BLaER1 treated with 17β-estradiol and CSF1 and Interleukin-3, amounts not matched to agents 10 nM and 100 nM (cell line): ENCODE results near the gene RNF180.

ENCODE experiments used
- H3K27ac ChIP-seq, 11 experiments: shearing (Covaris generic); formaldehyde crosslinking; 2 replicates each; pipeline ENCODE4 v1.8.1; 2022
- H3K27me3 ChIP-seq, 11 experiments: shearing (Covaris generic); formaldehyde crosslinking; 2 replicates each; pipeline ENCODE4 v1.8.1; 2022
- H3K36me3 ChIP-seq, 11 experiments: shearing (Covaris generic); formaldehyde crosslinking; 2 replicates each; pipeline ENCODE4 v1.8.1; 2022
- H3K4me1 ChIP-seq, 10 experiments: shearing (Covaris generic); formaldehyde crosslinking; 2 replicates each; pipeline ENCODE4 v1.8.1; 2022
- H3K4me2 ChIP-seq, 11 experiments: shearing (Covaris generic); formaldehyde crosslinking; 2 replicates each; pipeline ENCODE4 v1.8.1; 2022
- H3K4me3 ChIP-seq, 10 experiments: shearing (Covaris generic); formaldehyde crosslinking; 2 replicates each; pipeline ENCODE4 v1.8.1; 2022
- H3K9ac ChIP-seq, 11 experiments: shearing (Covaris generic); formaldehyde crosslinking; 2 replicates each; pipeline ENCODE4 v1.8.1; 2022
- H3K9me3 ChIP-seq, 11 experiments: shearing (Covaris generic); formaldehyde crosslinking; replicated peaks in 1 of 11; 2 replicates each; pipeline ENCODE4 v1.8.1; 2022
- H4K20me1 ChIP-seq, 11 experiments: shearing (Covaris generic); formaldehyde crosslinking; 2 replicates each; pipeline ENCODE4 v1.8.1; 2022
- Cebpa-rat ChIP-seq, 11 experiments: shearing (Covaris generic); IDR thresholded peaks; 2 replicates each; pipeline ENCODE4 v1.8.1; 2022

RNF180 gene

GRCh38 chr5:64147849-64148441 lies 17.7 kb upstream of the RNF180 start:
- Histone ChIP-seq H3K4me3 (no peak overlapping the region), H3K36me3 (no peaks in the 10 kb centered on the region), H3K9me3 (peaks cover 0 to 10% (median 3%) of the 10 kb centered on the region in 11 experiments; a peak in 14 of 22 replicates), H3K27me3 (no peaks in the 10 kb centered on the region), H3K4me2 (no peak overlapping the region), H3K4me1 (peaks cover 0 to 10% (median 2%) of the 10 kb centered on the region in 10 experiments; a peak in 7 of 20 replicates), H3K27ac (no peak overlapping the region), H3K9ac (no peak overlapping the region), H4K20me1 (no peaks in the 10 kb centered on the region)
- TF ChIP-seq Cebpa-rat (IDR thresholded peaks at IDR 0.05) = no peak

GRCh38 chr5:64149268-64149667 lies 16.4 kb upstream of the RNF180 start:
- H3K9me3 ChIP-seq = peaks cover 13 to 24% (median 16%) of the 10 kb centered on the region in 11 experiments
- no peak overlapping the region for H3K4me3 ChIP-seq
- no peak for TF ChIP-seq Cebpa-rat (IDR thresholded peaks at IDR 0.05)
- H3K27ac ChIP-seq = no peak overlapping the region
- H4K20me1 ChIP-seq = no peaks in the 10 kb centered on the region
- peaks cover 0 to 5% (median 0%) of the 10 kb centered on the region in 11 experiments; a peak in 1 of 22 replicates for H3K36me3 ChIP-seq
- H3K9ac ChIP-seq = no peak overlapping the region
- peaks cover 0 to 7% (median 2%) of the 10 kb centered on the region in 10 experiments; a peak in 7 of 20 replicates for H3K4me1 ChIP-seq
- H3K27me3 ChIP-seq = no peaks in the 10 kb centered on the region
- no peak overlapping the region for H3K4me2 ChIP-seq

GRCh38 chr5:64149857-64150521 lies 15.7 kb upstream of the RNF180 start:
- H3K4me1 ChIP-seq = no peaks in the 10 kb centered on the region
- no peak overlapping the region for H3K9ac ChIP-seq
- H3K27ac ChIP-seq = no peak overlapping the region
- peaks cover 13 to 29% (median 21%) of the 10 kb centered on the region in 11 experiments for H3K9me3 ChIP-seq
- H3K4me3 ChIP-seq = no peak overlapping the region
- TF ChIP-seq Cebpa-rat (IDR thresholded peaks at IDR 0.05) = no peak
- H3K27me3 ChIP-seq = no peaks in the 10 kb centered on the region
- peaks cover 0 to 5% (median 0%) of the 10 kb centered on the region in 11 experiments; a peak in 1 of 22 replicates for H3K36me3 ChIP-seq
- no peak overlapping the region for H3K4me2 ChIP-seq
- no peaks in the 10 kb centered on the region for H4K20me1 ChIP-seq

- Histone ChIP-seq H3K27ac (no peak overlapping the region), H4K20me1 (no peaks in the 10 kb centered on the region), H3K4me3 (no peak overlapping the region), H3K4me2 (no peak overlapping the region), H3K27me3 (no peaks in the 10 kb centered on the region), H3K9ac (no peak overlapping the region), H3K4me1 (peaks cover 0 to 5% (median 0%) of the 10 kb centered on the region in 10 experiments; a peak in 2 of 20 replicates), H3K9me3 (peaks cover 13 to 28% (median 17%) of the 10 kb centered on the region in 11 experiments), H3K36me3 (peaks cover 0 to 5% (median 0%) of the 10 kb centered on the region in 11 experiments; a peak in 1 of 22 replicates)
- no peak for TF ChIP-seq Cebpa-rat (IDR thresholded peaks at IDR 0.05)
Observed at GRCh38 chr5:64156261-64156660, 9.4 kb upstream of the RNF180 start.

GRCh38 chr5:64158827-64159226 lies 6.8 kb upstream of the RNF180 start:
- no peak overlapping the region for H3K9ac ChIP-seq

GRCh38 chr5:64160201-64160600 lies 5.4 kb upstream of the RNF180 start:
- peaks cover 0 to 9% (median 0%) of the 10 kb centered on the region in 10 experiments; a peak in 2 of 20 replicates for H3K4me1 ChIP-seq
- H3K9ac ChIP-seq = no peak overlapping the region
- H3K27ac ChIP-seq = no peak overlapping the region
- no peak overlapping the region for H3K4me3 ChIP-seq
- H3K4me2 ChIP-seq = no peak overlapping the region
- H3K27me3 ChIP-seq = no peaks in the 10 kb centered on the region
- H3K9me3 ChIP-seq = peaks cover 0 to 4% (median 0%) of the 10 kb centered on the region in 11 experiments; a peak in 8 of 22 replicates
- TF ChIP-seq Cebpa-rat (IDR thresholded peaks at IDR 0.05) = no peak
- H4K20me1 ChIP-seq = no peaks in the 10 kb centered on the region
- no peaks in the 10 kb centered on the region for H3K36me3 ChIP-seq

More at GRCh38 chr5:64158827-64159226, 6.8 kb upstream of the RNF180 start:
- H3K27me3 ChIP-seq = no peaks in the 10 kb centered on the region
- H3K4me3 ChIP-seq = no peak overlapping the region
- H3K36me3 ChIP-seq = 0 out of 22 replicates have a peak, but pooled peaks cover 0 to under 1% (median 0%) of the 10 kb centered on the region in 11 experiments
- no peaks in the 10 kb centered on the region for H4K20me1 ChIP-seq
- H3K4me1 ChIP-seq = peaks cover 0 to 9% (median 0%) of the 10 kb centered on the region in 10 experiments; a peak in 2 of 20 replicates
- no peak overlapping the region for H3K4me2 ChIP-seq
- H3K27ac ChIP-seq = no peak overlapping the region
- peaks cover 4 to 14% (median 6%) of the 10 kb centered on the region in 11 experiments for H3K9me3 ChIP-seq
- TF ChIP-seq Cebpa-rat (IDR thresholded peaks at IDR 0.05) = no peak

GRCh38 chr5:64161420-64161819 lies 4.2 kb upstream of the RNF180 start:
- no peak for TF ChIP-seq Cebpa-rat (IDR thresholded peaks at IDR 0.05)
- H3K4me2 ChIP-seq = peak overlapping the region in 1 of 11 experiments; percentile 23; a peak in 1 of 22 replicates

GRCh38 chr5:64163135-64163534 lies 2.5 kb upstream of the RNF180 start:
- H3K4me2 ChIP-seq = no peak overlapping the region
- no peak overlapping the region for H3K4me3 ChIP-seq
- no peak overlapping the region for H3K9ac ChIP-seq
- H3K27me3 ChIP-seq = no peaks in the 10 kb centered on the region
- H3K36me3 ChIP-seq = no peaks in the 10 kb centered on the region
- no peak for TF ChIP-seq Cebpa-rat (IDR thresholded peaks at IDR 0.05)
- peaks cover 9 to 16% (median 11%) of the 10 kb centered on the region in 11 experiments for H3K9me3 ChIP-seq
- H4K20me1 ChIP-seq = no peaks in the 10 kb centered on the region
- H3K4me1 ChIP-seq = peaks cover 0 to 9% (median 0%) of the 10 kb centered on the region in 10 experiments; a peak in 2 of 20 replicates
- H3K27ac ChIP-seq = no peak overlapping the region

More at GRCh38 chr5:64161420-64161819, 4.2 kb upstream of the RNF180 start:
- Histone ChIP-seq H3K9ac (no peak overlapping the region), H3K9me3 (peaks cover 9 to 16% (median 11%) of the 10 kb centered on the region in 11 experiments), H4K20me1 (no peaks in the 10 kb centered on the region), H3K4me1 (peaks cover 0 to 9% (median 0%) of the 10 kb centered on the region in 10 experiments; a peak in 2 of 20 replicates), H3K27ac (no peak overlapping the region), H3K27me3 (no peaks in the 10 kb centered on the region), H3K36me3 (no peaks in the 10 kb centered on the region), H3K4me3 (no peak overlapping the region)

GRCh38 chr5:64163746-64164145 lies 1.9 kb upstream of the RNF180 start:
- Histone ChIP-seq H3K4me1 (peaks cover 0 to 9% (median 0%) of the 10 kb centered on the region in 10 experiments; a peak in 2 of 20 replicates), H3K4me2 (no peak overlapping the region), H3K4me3 (no peak overlapping the region), H3K36me3 (no peaks in the 10 kb centered on the region), H3K9me3 (peaks cover 9 to 16% (median 11%) of the 10 kb centered on the region in 11 experiments), H3K27ac (no peak overlapping the region), H4K20me1 (no peaks in the 10 kb centered on the region), H3K9ac (no peak overlapping the region), H3K27me3 (no peaks in the 10 kb centered on the region)
- no peak for TF ChIP-seq Cebpa-rat (IDR thresholded peaks at IDR 0.05)
